ENCODE measurements around the gene PEAK1.

The PEAK1 gene

GRCh38 chr15:77126529-77127326 is 293.2 kb downstream of the PEAK1 start:
- DNase-seq (ENCODE audit: low spot score), result no peak

- DNase-seq (ENCODE audit: low spot score), result no peak
Measured at GRCh38 chr15:77123854-77124253, 296.1 kb downstream of the PEAK1 start.

GRCh38 chr15:77122576-77122975 is 297.3 kb downstream of the PEAK1 start:
- no peak for DNase-seq (ENCODE audit: low spot score)

GRCh38 chr15:77121599-77121998 is 298.3 kb downstream of the PEAK1 start:
- no peak for DNase-seq (ENCODE audit: low spot score)

- DNase-seq (ENCODE audit: low spot score), result no peak
Measured at GRCh38 chr15:77120576-77120975, 299.3 kb downstream of the PEAK1 start.

GRCh38 chr15:77119446-77119845 is 300.5 kb downstream of the PEAK1 start:
- DNase-seq (ENCODE audit: low spot score), result no peak

GRCh38 chr15:77118882-77119321 is 301.0 kb downstream of the PEAK1 start:
- peak; percentile 44 for DNase-seq (ENCODE audit: low spot score)

GRCh38 chr15:77115179-77115578 is 304.7 kb downstream of the PEAK1 start:
- no peak for DNase-seq (ENCODE audit: low spot score)

GRCh38 chr15:77112838-77113504 is 306.9 kb downstream of the PEAK1 start:
- no peak for DNase-seq (ENCODE audit: low spot score)

- DNase-seq (ENCODE audit: low spot score), result no peak
Measured at GRCh38 chr15:77111789-77112188, 308.1 kb downstream of the PEAK1 start.

- peak; percentile 17 for DNase-seq (ENCODE audit: low spot score)
Measured at GRCh38 chr15:77107531-77108355, 312.2 kb downstream of the PEAK1 start.

GRCh38 chr15:77107068-77107467 is 312.8 kb downstream of the PEAK1 start:
- no peak for DNase-seq (ENCODE audit: low spot score)

GRCh38 chr15:77104155-77104554 is 315.7 kb downstream of the PEAK1 start:
- DNase-seq (ENCODE audit: low spot score), result no peak

- DNase-seq (ENCODE audit: low spot score), result no peak
Measured at GRCh38 chr15:77099741-77100463, 320.0 kb downstream of the PEAK1 start.

- DNase-seq (ENCODE audit: low spot score), result no peak
Measured at GRCh38 chr15:77098572-77098971, 321.3 kb downstream of the PEAK1 start.

- DNase-seq (ENCODE audit: low spot score), result no peak
Measured at GRCh38 chr15:77097921-77098320, 322.0 kb downstream of the PEAK1 start.

GRCh38 chr15:77097248-77097721 is 322.6 kb downstream of the PEAK1 start:
- no peak for DNase-seq (ENCODE audit: low spot score)

- DNase-seq (ENCODE audit: low spot score), result no peak
Measured at GRCh38 chr15:77096541-77096940, 323.4 kb downstream of the PEAK1 start.

- DNase-seq (ENCODE audit: low spot score), result no peak
Measured at GRCh38 chr15:77096138-77096537, 323.8 kb downstream of the PEAK1 start.

GRCh38 chr15:77094397-77095030 is 325.4 kb downstream of the PEAK1 start:
- no peak for DNase-seq (ENCODE audit: low spot score)

- no peak for DNase-seq (ENCODE audit: low spot score)
Measured at GRCh38 chr15:77093436-77093835, 326.5 kb downstream of the PEAK1 start.
